Activated CD4-positive, alpha-beta T cell treated with anti-CD3 and anti-CD28 coated beads, Interleukin-2, amount 10 ng/mL, durations not matched to agents 7 days and 5 days (primary cell): ENCODE results near the gene NRG3. TPM values are rescaled to one million over a fixed set of nuclear protein-coding genes. Genes with fewer than 3 reads are reported as not detected.

Experiments
- CTCF ChIA-PET: fragments of 350-600 bp; sonication (Branson Sonifier 250); formaldehyde crosslinking; loops from one replicate; lab custom pipeline; 2021; ENCODE audit warnings: antibody characterized with exemption; lab: Charles Lee
- POLR2A ChIA-PET: fragments of 350-600 bp; sonication (Branson Sonifier 250); formaldehyde crosslinking; loops from one replicate; lab custom pipeline; 2021; ENCODE audit warnings: antibody characterized with exemption; lab: Charles Lee
- DNase-seq: peaks from one replicate; pipeline ENCODE4 v3.0.0-alpha.2; 2020
- H3K27ac Mint-ChIP-seq: one replicate; pipeline ENCODE4 v1.8.0; 2021; ENCODE audit warnings: mild to moderate bottlenecking, moderate library complexity, mixed read lengths
- H3K27me3 Mint-ChIP-seq: one replicate; pipeline ENCODE4 v1.8.0; 2021; ENCODE audit warnings: mixed read lengths
- H3K36me3 Mint-ChIP-seq: one replicate; pipeline ENCODE4 v1.8.0; 2021; ENCODE audit warnings: low read depth, mixed read lengths
- H3K4me1 Mint-ChIP-seq: one replicate; pipeline ENCODE4 v1.8.0; 2021; ENCODE audit warnings: mixed read lengths
- H3K4me3 Mint-ChIP-seq: one replicate; pipeline ENCODE4 v1.8.0; 2021; ENCODE audit warnings: mild to moderate bottlenecking, moderate library complexity, mixed read lengths
- H3K9me3 Mint-ChIP-seq: one replicate; pipeline ENCODE4 v1.8.0; 2021; ENCODE audit warnings: mixed read lengths
- total RNA-seq, 2 experiments: library from RNA; stranded (reverse); gene quantifications; one replicate each; pipeline ENCODE4 v1.2.3, GENCODE V29; 2021

The NRG3 gene
- total RNA-seq, 2 experiments from 2014 or later, result not detected

- no peaks in the 10 kb centered on the region for H3K27me3 Mint-ChIP-seq
- no peaks in the 10 kb centered on the region for H3K36me3 Mint-ChIP-seq
- no peak overlapping the region for H3K4me3 Mint-ChIP-seq
- DNase-seq, result no peak
- no peaks in the 10 kb centered on the region for H3K4me1 Mint-ChIP-seq
- ChIA-PET CTCF (no interaction called here), POLR2A (no interaction called here)
- H3K9me3 Mint-ChIP-seq, result no peaks in the 10 kb centered on the region
- H3K27ac Mint-ChIP-seq, result no peak overlapping the region
Observed at GRCh38 chr10:82597840-82598239, 722.8 kb downstream of the NRG3 start.

GRCh38 chr10:82609845-82610244 lies 734.9 kb downstream of the NRG3 start:
- H3K9me3 Mint-ChIP-seq, result peaks cover 3% of the 10 kb centered on the region
- ChIA-PET CTCF (no interaction called here), POLR2A (no interaction called here)
- H3K27me3 Mint-ChIP-seq, result no peaks in the 10 kb centered on the region
- H3K4me3 Mint-ChIP-seq, result no peak overlapping the region
- no peak overlapping the region for H3K27ac Mint-ChIP-seq
- DNase-seq, result no peak
- no peaks in the 10 kb centered on the region for H3K36me3 Mint-ChIP-seq
- H3K4me1 Mint-ChIP-seq, result no peaks in the 10 kb centered on the region

- no peaks in the 10 kb centered on the region for H3K4me1 Mint-ChIP-seq
- POLR2A ChIA-PET, result no interaction called here
- H3K36me3 Mint-ChIP-seq, result no peaks in the 10 kb centered on the region
- H3K4me3 Mint-ChIP-seq, result no peak overlapping the region
- no peaks in the 10 kb centered on the region for H3K27me3 Mint-ChIP-seq
- CTCF ChIA-PET, result interaction anchor here (0.6 kb wide), 1 partner anchor 306 kb away, joined by 7 read pairs; no protein-coding TSS in a partner anchor
- H3K9me3 Mint-ChIP-seq, result no peaks in the 10 kb centered on the region
- no peak for DNase-seq
- no peak overlapping the region for H3K27ac Mint-ChIP-seq
Observed at GRCh38 chr10:82618007-82618406, 743.0 kb downstream of the NRG3 start.

GRCh38 chr10:82621680-82622079 lies 746.7 kb downstream of the NRG3 start:
- ChIA-PET CTCF (no interaction called here), POLR2A (no interaction called here)
- H3K4me3 Mint-ChIP-seq, result no peak overlapping the region
- no peaks in the 10 kb centered on the region for H3K27me3 Mint-ChIP-seq
- no peaks in the 10 kb centered on the region for H3K9me3 Mint-ChIP-seq
- no peak overlapping the region for H3K27ac Mint-ChIP-seq
- no peak for DNase-seq
- H3K36me3 Mint-ChIP-seq, result no peaks in the 10 kb centered on the region
- no peaks in the 10 kb centered on the region for H3K4me1 Mint-ChIP-seq

- H3K27ac Mint-ChIP-seq, result no peak overlapping the region
Observed at GRCh38 chr10:82622479-82622878, 747.5 kb downstream of the NRG3 start.

GRCh38 chr10:82625512-82626189 lies 750.7 kb downstream of the NRG3 start:
- Mint-ChIP-seq H3K36me3 (no peaks in the 10 kb centered on the region), H3K4me3 (no peak overlapping the region), H3K27me3 (no peaks in the 10 kb centered on the region), H3K4me1 (no peaks in the 10 kb centered on the region), H3K9me3 (peaks cover 3% of the 10 kb centered on the region), H3K27ac (no peak overlapping the region)
- DNase-seq, result no peak
- CTCF ChIA-PET, result no interaction called here
- POLR2A ChIA-PET, result no interaction called here

More at GRCh38 chr10:82622479-82622878, 747.5 kb downstream of the NRG3 start:
- no peak for DNase-seq
- CTCF ChIA-PET, result no interaction called here
- H3K4me1 Mint-ChIP-seq, result no peaks in the 10 kb centered on the region
- H3K27me3 Mint-ChIP-seq, result no peaks in the 10 kb centered on the region
- POLR2A ChIA-PET, result no interaction called here
- no peak overlapping the region for H3K4me3 Mint-ChIP-seq
- H3K9me3 Mint-ChIP-seq, result peaks cover under 1% of the 10 kb centered on the region
- H3K36me3 Mint-ChIP-seq, result no peaks in the 10 kb centered on the region

GRCh38 chr10:82628373-82628772 lies 753.4 kb downstream of the NRG3 start:
- Mint-ChIP-seq H3K9me3 (peaks cover 4% of the 10 kb centered on the region), H3K36me3 (no peaks in the 10 kb centered on the region), H3K27me3 (no peaks in the 10 kb centered on the region), H3K27ac (no peak overlapping the region), H3K4me3 (no peak overlapping the region), H3K4me1 (no peaks in the 10 kb centered on the region)
- CTCF ChIA-PET, result no interaction called here
- POLR2A ChIA-PET, result no interaction called here
- DNase-seq, result no peak

GRCh38 chr10:82643076-82643475 lies 768.1 kb downstream of the NRG3 start:
- POLR2A ChIA-PET, result no interaction called here
- Mint-ChIP-seq H3K4me1 (no peaks in the 10 kb centered on the region), H3K9me3 (peaks cover 4% of the 10 kb centered on the region), H3K27me3 (no peaks in the 10 kb centered on the region), H3K36me3 (no peaks in the 10 kb centered on the region), H3K27ac (no peak overlapping the region), H3K4me3 (no peak overlapping the region)
- no peak for DNase-seq
- CTCF ChIA-PET, result no interaction called here

GRCh38 chr10:82643601-82644000 lies 768.6 kb downstream of the NRG3 start:
- H3K27ac Mint-ChIP-seq, result no peak overlapping the region
- no peaks in the 10 kb centered on the region for H3K27me3 Mint-ChIP-seq
- H3K9me3 Mint-ChIP-seq, result peaks cover 4% of the 10 kb centered on the region
- ChIA-PET CTCF (no interaction called here), POLR2A (no interaction called here)
- H3K36me3 Mint-ChIP-seq, result no peaks in the 10 kb centered on the region
- H3K4me1 Mint-ChIP-seq, result no peaks in the 10 kb centered on the region
- no peak overlapping the region for H3K4me3 Mint-ChIP-seq
- no peak for DNase-seq

GRCh38 chr10:82645221-82645620 lies 770.2 kb downstream of the NRG3 start:
- CTCF ChIA-PET, result no interaction called here
- H3K27ac Mint-ChIP-seq, result no peak overlapping the region
- H3K27me3 Mint-ChIP-seq, result no peaks in the 10 kb centered on the region
- H3K9me3 Mint-ChIP-seq, result peaks cover 4% of the 10 kb centered on the region
- no peak for DNase-seq
- no peak overlapping the region for H3K4me3 Mint-ChIP-seq
- no peaks in the 10 kb centered on the region for H3K36me3 Mint-ChIP-seq
- H3K4me1 Mint-ChIP-seq, result no peaks in the 10 kb centered on the region
- POLR2A ChIA-PET, result no interaction called here

- H3K9me3 Mint-ChIP-seq, result peaks cover 6% of the 10 kb centered on the region
- ChIA-PET CTCF (interaction anchor here (0.5 kb wide), 1 partner anchor 15 kb away, joined by 3 read pairs; no protein-coding TSS in a partner anchor), POLR2A (no interaction called here)
- no peaks in the 10 kb centered on the region for H3K36me3 Mint-ChIP-seq
- no peak overlapping the region for H3K27ac Mint-ChIP-seq
- no peak for DNase-seq
- H3K27me3 Mint-ChIP-seq, result no peaks in the 10 kb centered on the region
- H3K4me1 Mint-ChIP-seq, result no peaks in the 10 kb centered on the region
- H3K4me3 Mint-ChIP-seq, result no peak overlapping the region
Observed at GRCh38 chr10:82653244-82654155, 778.5 kb downstream of the NRG3 start.

GRCh38 chr10:82660205-82660604 lies 785.2 kb downstream of the NRG3 start:
- ChIA-PET CTCF (no interaction called here), POLR2A (no interaction called here)
- Mint-ChIP-seq H3K36me3 (no peaks in the 10 kb centered on the region), H3K4me3 (no peak overlapping the region), H3K9me3 (no peaks in the 10 kb centered on the region), H3K4me1 (no peaks in the 10 kb centered on the region), H3K27ac (no peak overlapping the region), H3K27me3 (no peaks in the 10 kb centered on the region)
- DNase-seq, result no peak

- no peak for DNase-seq
- ChIA-PET CTCF (no interaction called here), POLR2A (no interaction called here)
- no peak overlapping the region for H3K4me3 Mint-ChIP-seq
- H3K9me3 Mint-ChIP-seq, result no peaks in the 10 kb centered on the region
- H3K27ac Mint-ChIP-seq, result no peak overlapping the region
- H3K36me3 Mint-ChIP-seq, result no peaks in the 10 kb centered on the region
- H3K27me3 Mint-ChIP-seq, result no peaks in the 10 kb centered on the region
- H3K4me1 Mint-ChIP-seq, result no peaks in the 10 kb centered on the region
Observed at GRCh38 chr10:82660986-82661385, 786.0 kb downstream of the NRG3 start.
